ENCODE data around the gene CTSD.
"Not testable (repeated sequence)": the region's sequence is repeated elsewhere in the genome, so short reads cannot be mapped to it uniquely, and the experiment has no call there.

CTSD gene

GRCh38 chr11:1782031-1782590 is 18.4 kb upstream of the CTSD start:
- FAIRE-seq = no peak

DNA sequence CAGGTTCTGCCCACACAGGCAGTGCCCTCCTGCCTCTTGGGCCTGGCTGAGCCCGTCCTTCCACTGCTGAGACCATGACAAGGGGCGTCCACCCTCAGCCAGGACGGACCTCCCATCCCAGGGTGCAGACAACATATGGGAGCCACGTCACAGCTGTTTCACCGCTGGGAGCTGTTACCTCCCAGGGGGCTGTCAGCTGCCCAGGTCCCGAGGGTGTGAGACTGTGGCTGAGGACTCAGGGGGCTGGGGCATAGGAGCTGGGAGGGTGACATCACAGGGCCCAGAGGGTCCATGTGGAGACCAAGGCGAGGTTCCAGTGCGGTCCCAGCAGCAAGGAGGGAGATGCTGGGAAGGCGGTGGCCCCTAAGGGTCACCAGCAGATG is 17.9 kb upstream of the CTSD start:
- FAIRE-seq = no peak

GRCh38 chr11:1780700-1781592 is 17.2 kb upstream of the CTSD start:
- FAIRE-seq = no peak

DNA sequence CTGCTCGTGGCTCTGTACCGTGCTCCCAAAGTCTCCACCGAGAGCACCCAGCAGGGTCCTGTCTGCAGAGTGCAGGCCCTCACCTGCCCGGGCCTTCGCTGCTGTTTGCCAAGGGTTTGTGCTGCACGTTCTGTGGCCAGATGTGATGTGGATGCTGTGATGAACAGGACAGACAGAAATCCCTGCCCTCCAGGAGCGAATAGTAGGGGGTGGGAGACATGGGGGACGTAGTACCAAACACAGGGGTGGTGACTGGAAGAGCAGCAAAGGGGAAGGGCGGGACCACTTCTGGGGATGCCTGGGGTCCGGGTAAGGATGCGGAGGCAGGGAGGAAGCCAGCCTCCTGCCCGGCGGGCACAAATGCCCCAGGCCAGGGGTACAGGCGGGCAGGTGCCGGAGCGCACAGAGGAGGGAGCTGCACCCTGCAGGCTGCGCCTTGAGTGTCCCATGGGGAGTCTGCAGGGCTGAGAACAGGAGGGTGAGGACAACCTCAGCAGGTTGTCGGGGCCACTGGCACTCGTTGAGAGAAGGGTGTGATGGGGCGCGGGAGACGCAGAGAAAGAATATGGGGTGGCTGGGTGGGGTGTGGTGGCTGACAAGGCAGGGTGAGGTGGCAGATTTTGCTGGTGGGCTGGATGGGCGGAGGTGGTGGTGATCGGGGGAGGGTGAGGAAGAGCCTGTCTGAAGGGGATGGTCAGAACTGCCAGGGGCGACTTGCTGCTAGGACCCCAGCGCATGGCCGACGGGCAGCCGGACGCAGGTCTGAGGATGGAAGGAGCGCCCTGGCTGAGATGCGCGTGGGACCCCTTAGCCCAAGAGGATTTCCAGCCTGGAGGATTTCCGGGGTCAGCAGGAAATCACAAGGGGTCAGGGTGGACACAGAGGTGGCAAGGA is 16.3 kb upstream of the CTSD start:
- FAIRE-seq = no peak

DNA sequence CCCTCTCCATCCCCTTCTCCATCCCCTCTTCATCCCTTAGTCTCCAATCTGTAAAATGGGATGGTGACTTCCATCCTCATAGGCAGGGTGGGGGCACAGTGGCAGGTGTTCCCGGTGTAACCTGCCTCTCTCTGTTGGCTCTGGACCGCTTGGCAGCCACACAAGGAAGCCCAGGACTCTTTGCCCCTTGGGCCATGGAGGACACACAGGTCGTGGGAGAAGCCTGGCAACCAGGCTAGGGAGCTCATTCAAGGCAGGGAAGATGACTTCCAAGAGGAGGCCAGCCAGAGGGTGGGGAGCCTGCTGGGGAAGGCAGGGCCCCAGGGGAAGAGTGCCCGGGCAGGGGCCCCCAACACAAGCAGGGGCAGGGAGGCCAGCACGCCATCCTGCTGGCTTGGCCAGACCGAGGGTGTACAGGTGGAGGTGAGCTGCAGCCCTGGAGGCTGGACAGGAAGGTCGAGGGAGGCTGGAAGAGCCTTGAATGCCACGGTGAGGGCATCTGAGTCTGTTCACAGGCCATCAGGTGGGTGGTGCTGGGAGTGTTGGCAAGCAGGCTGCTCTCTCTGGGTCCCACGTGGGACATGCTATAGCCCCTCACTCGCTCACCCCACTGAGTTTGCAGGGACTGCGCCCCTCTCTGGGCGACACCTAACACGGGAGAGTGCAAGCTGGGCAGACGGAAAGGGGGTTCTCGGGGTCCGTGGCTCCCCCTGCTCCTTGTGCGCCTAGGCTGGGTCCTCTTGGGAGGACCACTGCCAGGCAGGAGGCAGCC is 15.5 kb upstream of the CTSD start:
- FAIRE-seq = no peak

- FAIRE-seq = no peak
Measured at GRCh38 chr11:1778141-1778911, 14.6 kb upstream of the CTSD start.

GRCh38 chr11:1777737-1778136 is 14.0 kb upstream of the CTSD start:
- FAIRE-seq = no peak

GRCh38 chr11:1776944-1777715 is 13.4 kb upstream of the CTSD start:
- no peak for FAIRE-seq

GRCh38 chr11:1776331-1776851 is 12.7 kb upstream of the CTSD start:
- no peak for FAIRE-seq

DNA sequence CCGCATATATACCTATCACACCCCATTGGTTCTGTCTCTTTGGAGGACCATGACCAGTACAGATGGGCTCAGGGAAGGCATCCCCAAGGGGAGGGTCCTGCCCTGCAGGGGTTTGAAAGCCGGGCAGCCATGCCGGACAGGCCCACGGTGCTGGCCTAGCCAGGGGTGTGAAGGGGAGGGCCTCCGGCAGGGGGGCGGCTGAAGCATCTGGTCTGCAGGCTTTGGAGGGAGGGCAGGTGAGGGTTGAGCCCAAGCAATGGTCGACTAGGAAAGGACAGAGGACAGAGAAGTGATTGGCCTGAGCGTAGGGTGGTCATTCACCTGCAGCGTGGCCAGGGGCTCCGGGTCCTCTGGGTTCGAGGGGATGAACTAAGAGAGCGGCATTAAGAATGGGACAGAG is 11.2 kb upstream of the CTSD start:
- no peak for FAIRE-seq

- FAIRE-seq = no peak
Measured at GRCh38 chr11:1773994-1774550, 10.3 kb upstream of the CTSD start.

DNA sequence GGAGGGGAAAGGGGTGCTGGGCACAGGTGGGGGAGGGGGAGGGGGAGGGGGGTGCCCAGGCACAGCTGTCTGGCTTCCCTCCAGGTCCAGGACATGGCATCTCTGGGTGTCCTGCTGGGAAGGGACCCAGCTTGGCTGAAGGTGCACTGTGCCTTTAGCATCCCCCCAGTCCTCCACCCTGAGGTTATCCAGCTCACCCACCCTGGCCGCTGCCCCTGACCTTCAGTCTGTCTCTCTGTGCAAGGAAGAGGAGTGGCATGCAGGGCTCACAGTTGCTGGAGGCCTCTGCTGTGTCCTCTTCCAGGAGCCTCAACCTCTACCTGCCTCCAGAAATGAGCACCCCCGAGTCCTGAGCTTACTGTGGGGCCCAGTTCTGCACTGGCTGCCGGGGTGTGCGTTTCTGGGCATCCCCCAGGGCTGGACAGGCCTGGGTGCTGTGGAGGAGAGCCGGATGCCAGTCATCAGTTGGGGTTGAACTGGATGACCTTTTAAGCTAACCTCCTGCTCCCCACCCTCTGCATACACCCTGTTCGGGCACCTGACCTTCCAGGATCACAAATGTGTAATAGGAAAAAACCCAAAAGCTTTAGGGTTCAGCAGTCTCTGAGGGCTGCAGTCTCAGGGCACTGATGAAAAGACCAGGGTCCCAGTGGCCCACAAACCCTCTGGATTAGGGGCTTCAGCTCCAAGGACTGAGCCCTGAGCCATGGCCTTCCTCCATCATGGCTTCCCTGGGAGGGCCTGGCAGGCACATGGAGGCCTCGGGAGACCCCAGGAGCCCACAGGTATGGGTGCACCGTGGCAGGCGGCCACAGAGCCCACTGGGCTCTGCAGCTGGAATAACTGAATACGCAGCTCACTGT is 9.6 kb upstream of the CTSD start:
- FAIRE-seq = no peak

DNA sequence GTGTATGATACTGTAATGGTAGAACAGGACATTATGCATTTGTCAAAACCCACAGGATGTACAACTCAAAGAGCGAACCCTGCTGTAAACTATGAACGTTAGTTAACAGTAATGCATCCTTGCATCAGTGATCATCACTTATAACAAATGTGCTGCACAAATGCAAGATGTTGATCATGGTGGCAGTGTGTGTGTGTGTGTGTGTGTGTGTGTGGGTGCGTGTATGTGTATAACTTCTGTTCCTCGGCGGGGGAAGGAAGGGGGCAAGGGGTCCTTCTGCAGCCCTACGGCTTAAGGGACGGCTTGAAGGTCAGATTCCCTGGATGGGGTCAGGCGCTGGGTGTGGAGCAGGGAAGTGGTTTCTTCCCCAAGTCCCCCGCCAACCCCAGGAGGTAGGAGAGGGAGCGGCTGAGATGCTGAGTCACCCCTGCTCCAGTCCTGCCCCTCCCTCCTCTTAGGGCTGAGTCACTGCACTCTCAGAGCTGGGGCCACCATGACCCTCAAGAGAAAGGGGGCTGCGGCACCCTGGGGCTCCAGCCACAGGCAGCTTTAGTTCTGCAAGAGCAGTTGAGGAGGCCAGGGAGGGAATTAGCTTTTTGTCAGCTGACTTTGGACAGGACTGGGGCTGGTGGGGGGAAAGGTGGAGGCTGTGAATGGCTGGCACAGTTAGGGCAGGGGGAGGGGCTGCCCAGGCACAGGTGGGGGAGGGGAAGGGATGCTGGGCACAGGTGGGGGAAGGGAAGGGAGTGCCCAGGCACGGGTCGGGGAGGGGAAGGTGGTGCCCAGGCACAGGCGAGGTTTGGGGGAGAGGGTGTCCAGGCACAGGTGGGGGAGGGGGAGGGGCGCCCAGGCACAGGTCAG is 8.8 kb upstream of the CTSD start:
- no peak for FAIRE-seq

- FAIRE-seq = no peak
Measured at GRCh38 chr11:1771700-1772099, 8.0 kb upstream of the CTSD start.

DNA sequence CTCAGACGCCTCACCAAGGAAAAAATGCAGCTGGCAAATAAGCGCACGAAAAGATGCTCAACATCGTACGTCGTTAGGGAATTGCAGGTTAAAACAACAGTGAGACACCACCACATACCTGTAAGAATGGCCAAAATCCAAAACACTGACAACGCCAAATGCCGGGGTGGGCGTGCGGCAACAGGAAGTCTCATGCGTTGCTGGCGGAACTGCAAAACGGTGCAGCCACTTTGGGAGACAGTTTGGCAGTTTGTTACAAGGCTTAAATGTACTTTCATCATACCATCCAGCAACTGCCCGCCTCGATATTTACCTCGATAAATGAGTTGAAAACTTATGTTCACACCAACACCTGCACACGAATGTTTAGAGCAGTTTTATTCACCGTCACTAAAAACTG is 7.5 kb upstream of the CTSD start:
- FAIRE-seq = no peak

GRCh38 chr11:1770528-1770927 is 6.8 kb upstream of the CTSD start:
- no peak for FAIRE-seq

- FAIRE-seq = no peak
Measured at GRCh38 chr11:1770061-1770460, 6.3 kb upstream of the CTSD start.

- FAIRE-seq = not testable (repeated sequence)
Measured at GRCh38 chr11:1769304-1769936, 5.7 kb upstream of the CTSD start.

Data from A204.1 (cell line).